CD4-positive, alpha-beta T cell treated with Interferon gamma for 1 hour (primary cell): ENCODE measurements around the gene CDK10.
"Not testable (repeated sequence)": the region's sequence is repeated elsewhere in the genome, so short reads cannot be mapped to it uniquely, and the experiment has no call there.

Experiments used
- DNase-seq: peaks from one replicate; pipeline ENCODE4 v3.0.0-alpha.2; 2020

The CDK10 gene

GRCh38 chr16:89686520-89687091, at the start of gene CDK10:
CDK10 (plus strand) TSS chr16:89686689; CDS start chr16:89686711, 22 bp downstream.
- DNase-seq = peak; percentile 86

- no peak for DNase-seq
These were observed 49.1 kb upstream of the CDK10 start for GRCh38 chr16:89637379-89637778.

GRCh38 chr16:89638455-89638854, 48.0 kb upstream of the CDK10 start:
- DNase-seq = no peak

GRCh38 chr16:89639385-89639784, 47.1 kb upstream of the CDK10 start:
- no peak for DNase-seq

- DNase-seq = no peak
These were observed 44.9 kb upstream of the CDK10 start for GRCh38 chr16:89641458-89642119.

GRCh38 chr16:89642574-89642973, 43.9 kb upstream of the CDK10 start:
- DNase-seq = no peak

GRCh38 chr16:89643769-89644300, 42.7 kb upstream of the CDK10 start:
- DNase-seq = no peak

- DNase-seq = no peak
These were observed 41.4 kb upstream of the CDK10 start for GRCh38 chr16:89645122-89645521.

GRCh38 chr16:89646270-89646669, 40.2 kb upstream of the CDK10 start:
- DNase-seq = no peak

GRCh38 chr16:89646906-89647305, 39.6 kb upstream of the CDK10 start:
- no peak for DNase-seq

GRCh38 chr16:89651584-89651983, 34.9 kb upstream of the CDK10 start:
- no peak for DNase-seq

GRCh38 chr16:89653656-89654295, 32.7 kb upstream of the CDK10 start:
- DNase-seq = no peak

- no peak for DNase-seq
These were observed 31.3 kb upstream of the CDK10 start for GRCh38 chr16:89655062-89655643.

GRCh38 chr16:89656435-89657121, 29.9 kb upstream of the CDK10 start:
- DNase-seq = no peak

- peak; percentile 89 for DNase-seq
These were observed 28.9 kb upstream of the CDK10 start, which contains the start of the genes CHMP1A and SPATA33 for GRCh38 chr16:89657442-89658220. CHMP1A (minus strand) TSS chr16:89657708; CDS start chr16:89657588, 120 bp downstream. SPATA33 (plus strand) TSS chr16:89657836; CDS start chr16:89657912, 76 bp downstream.

GRCh38 chr16:89658221-89658879, 28.1 kb upstream of the CDK10 start:
- DNase-seq = no peak

GRCh38 chr16:89660146-89660545, 26.3 kb upstream of the CDK10 start:
- DNase-seq = no peak

GRCh38 chr16:89661215-89661614, 25.3 kb upstream of the CDK10 start:
- no peak for DNase-seq

- DNase-seq = not testable (repeated sequence)
These were observed 22.3 kb upstream of the CDK10 start for GRCh38 chr16:89664238-89664637.

GRCh38 chr16:89667000-89667399, 19.5 kb upstream of the CDK10 start:
- DNase-seq = not testable (repeated sequence)

GRCh38 chr16:89667633-89668032, 18.9 kb upstream of the CDK10 start:
- DNase-seq = no peak

- no peak for DNase-seq
These were observed 17.7 kb upstream of the CDK10 start for GRCh38 chr16:89668790-89669158.
